Measurements from ENCODE around the gene DIAPH3.

DNA sequence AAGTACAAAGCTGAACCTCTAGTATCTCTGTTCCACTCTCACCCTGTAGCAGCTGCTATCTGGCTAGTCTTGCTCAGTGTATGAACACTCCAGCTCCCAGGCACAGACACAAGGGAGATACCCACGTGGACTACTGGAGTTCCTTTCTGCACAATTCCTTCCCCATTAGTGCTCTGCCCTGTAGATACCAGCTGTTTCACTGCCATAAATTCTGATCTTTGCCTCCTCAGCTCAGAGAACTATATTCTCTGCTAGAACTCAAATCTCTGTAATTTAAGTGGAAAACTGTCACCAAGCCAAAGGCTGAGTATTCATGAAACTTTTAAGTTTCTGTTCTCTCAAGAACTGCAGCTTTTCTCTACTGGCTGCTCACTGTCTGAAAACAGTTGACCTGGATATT lies 273.7 kb downstream of the DIAPH3 start:
- TF ChIP-seq, protein P1, sequence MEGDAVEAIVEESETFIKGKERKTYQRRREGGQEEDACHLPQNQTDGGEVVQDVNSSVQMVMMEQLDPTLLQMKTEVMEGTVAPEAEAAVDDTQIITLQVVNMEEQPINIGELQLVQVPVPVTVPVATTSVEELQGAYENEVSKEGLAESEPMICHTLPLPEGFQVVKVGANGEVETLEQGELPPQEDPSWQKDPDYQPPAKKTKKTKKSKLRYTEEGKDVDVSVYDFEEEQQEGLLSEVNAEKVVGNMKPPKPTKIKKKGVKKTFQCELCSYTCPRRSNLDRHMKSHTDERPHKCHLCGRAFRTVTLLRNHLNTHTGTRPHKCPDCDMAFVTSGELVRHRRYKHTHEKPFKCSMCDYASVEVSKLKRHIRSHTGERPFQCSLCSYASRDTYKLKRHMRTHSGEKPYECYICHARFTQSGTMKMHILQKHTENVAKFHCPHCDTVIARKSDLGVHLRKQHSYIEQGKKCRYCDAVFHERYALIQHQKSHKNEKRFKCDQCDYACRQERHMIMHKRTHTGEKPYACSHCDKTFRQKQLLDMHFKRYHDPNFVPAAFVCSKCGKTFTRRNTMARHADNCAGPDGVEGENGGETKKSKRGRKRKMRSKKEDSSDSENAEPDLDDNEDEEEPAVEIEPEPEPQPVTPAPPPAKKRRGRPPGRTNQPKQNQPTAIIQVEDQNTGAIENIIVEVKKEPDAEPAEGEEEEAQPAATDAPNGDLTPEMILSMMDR (IDR thresholded peaks at IDR 0.05; ENCODE audit: poor library complexity, severe bottlenecking): no peak
- TF ChIP-seq POLR2AphosphoS5 (IDR thresholded peaks at IDR 0.05) (no peak), EP300 (conservative IDR thresholded peaks at IDR 0.05; ENCODE audit: poor library complexity, severe bottlenecking) (no peak), RAD21 (conservative IDR thresholded peaks at IDR 0.05) (no peak), EZH2 (IDR thresholded peaks at IDR 0.05; ENCODE audit: borderline replicate concordance, insufficient read depth, low read length, poor library complexity, severe bottlenecking) (no peak)
